Esophagus muscularis mucosa (tissue), 4 donors: ENCODE results near the gene ARPC2. TPM values are rescaled to one million over a fixed set of nuclear protein-coding genes. Genes with fewer than 3 reads are reported as not detected.

Source experiments
- DNase-seq: peaks from one replicate; pipeline ENCODE4 v3.0.0-alpha.2; 2017; ENCODE audit errors: extremely low spot score
- H3K27ac ChIP-seq, 4 donors: fragments of 200-600 bp; sonication (generic); replicated peaks in 1 of 4; 1 replicate in 3 of 4; 2 replicates in 1 of 4; pipeline ENCODE4 v1.5.1; 2016 to 2019; ENCODE audit warnings: mild to moderate bottlenecking in 1 of 4
- H3K27me3 ChIP-seq, 4 donors: fragments of 200-600 bp; sonication (generic); one replicate each; pipeline versions ENCODE4 v1.5.1 to v1.6.0; 2016 to 2019
- H3K36me3 ChIP-seq, 4 donors: fragments of 200-600 bp; sonication (generic); one replicate each; pipeline ENCODE4 v1.5.1; 2016 to 2019
- H3K4me1 ChIP-seq, 4 donors: fragments of 200-600 bp; sonication (generic); one replicate each; pipeline ENCODE4 v1.5.1; 2016 to 2019
- H3K4me3 ChIP-seq, 4 donors: fragments of 200-600 bp; sonication (generic); 1 replicate in 2 of 4; 2 replicates in 2 of 4; pipeline ENCODE4 v1.5.1; 2016 to 2019; ENCODE audit warnings: mild to moderate bottlenecking in 4 of 4, moderate library complexity in 1 of 4
- H3K9me3 ChIP-seq, 4 donors: fragments of 200-600 bp; sonication (generic); 1 replicate in 3 of 4; 2 replicates in 1 of 4; pipeline ENCODE4 v1.5.1; 2016 to 2019
- CTCF ChIP-seq, 3 experiments: fragments of 200-600 bp in 2 of 3; fragments of 450-650 bp in 1 of 3; sonication (generic) in 2 of 3; IDR thresholded peaks; one replicate each; pipeline ENCODE4 v1.5.1; 2017 to 2019; ENCODE audit warnings: antibody characterized with exemption in 3 of 3, mild to moderate bottlenecking in 2 of 3, moderate library complexity in 1 of 3
- EP300 ChIP-seq: sonication (generic); formaldehyde crosslinking; IDR thresholded peaks from one replicate; pipeline ENCODE4 v1.6.1; 2017; ENCODE audit warnings: antibody characterized with exemption
- POLR2A ChIP-seq: fragments of 450-650 bp; IDR thresholded peaks from one replicate; pipeline ENCODE4 v1.6.1; 2017; ENCODE audit warnings: antibody characterized with exemption, moderate library complexity, mild to moderate bottlenecking, low read depth
- POLR2AphosphoS5 ChIP-seq, 2 donors: sonication (generic); formaldehyde crosslinking; IDR thresholded peaks; one replicate each; pipeline ENCODE4 v1.6.1; 2017; ENCODE audit warnings: antibody characterized with exemption in 2 of 2
- WGBS: methylation state at CpG from one replicate; pipeline ENCODE4 v1.1.5; 2018; 5-methylcytosine and 5-hydroxymethylcytosine counted together
- intact Hi-C: fragments of 100-400 bp; cut with DNase I; formaldehyde crosslinking; loops from one replicate; pipeline ENCODE4 v1.15.1; 2023
- total RNA-seq, 4 donors: library from RNA; depleted of rRNA; stranded (reverse); fragments of >200 nt; gene quantifications; one replicate each; pipeline versions ENCODE4 v1.1.0 to v1.2.1, GENCODE V29; 2016

Gene ARPC2
- total RNA-seq, 4 donors from 2014 or later, result 257 to 300 (median 270) TPM

- H3K36me3 ChIP-seq, result peaks cover 59 to 97% (median 82%) of the 10 kb centered on the region in 4 donors
- no peaks in the 10 kb centered on the region for H3K9me3 ChIP-seq
- H3K27me3 ChIP-seq, result no peaks in the 10 kb centered on the region
- intact Hi-C loops, result no loop called here
- H3K4me3 ChIP-seq, result no peak overlapping the region
- no peak overlapping the region for H3K27ac ChIP-seq
- H3K4me1 ChIP-seq, result peaks cover 25 to 40% (median 32%) of the 10 kb centered on the region in 4 donors
- TF ChIP-seq CTCF (IDR thresholded peaks at IDR 0.05) (no peak), POLR2A (no peak), EP300 (no peak), POLR2AphosphoS5 (IDR thresholded peaks at IDR 0.05) (no peak)
- no peak for DNase-seq
- 69% methylated on average over 4 of the region's 4 CpGs for WGBS
These were observed 16.6 kb downstream of the ARPC2 start for GRCh38 chr2:218233543-218233942.

DNA sequence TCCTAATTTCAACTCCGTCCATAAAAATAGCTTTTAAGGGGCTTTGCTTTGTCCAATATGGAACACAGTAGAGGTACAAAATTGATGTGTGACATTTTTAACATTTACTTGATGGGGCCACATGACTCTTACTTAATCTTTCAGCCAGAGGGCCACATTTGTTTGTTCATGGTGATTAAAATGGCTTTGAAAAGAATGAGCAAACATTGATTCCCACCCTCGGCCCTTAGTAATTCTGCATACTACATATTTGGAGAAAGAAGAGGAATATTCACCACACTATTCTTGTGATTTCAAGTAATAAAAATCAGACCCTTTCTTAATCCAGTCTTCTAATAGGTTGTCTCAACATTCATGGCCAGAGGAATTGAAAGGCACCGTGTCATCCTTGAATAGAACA lies 17.5 kb downstream of the ARPC2 start:
- no peak for DNase-seq
- intact Hi-C loops, result no loop called here
- H3K27ac ChIP-seq, result no peak overlapping the region
- no peaks in the 10 kb centered on the region for H3K9me3 ChIP-seq
- WGBS, result 54% methylated on average over 3 of the region's 3 CpGs
- no peaks in the 10 kb centered on the region for H3K27me3 ChIP-seq
- TF ChIP-seq POLR2A (no peak), EP300 (no peak), POLR2AphosphoS5 (IDR thresholded peaks at IDR 0.05) (no peak), CTCF (IDR thresholded peaks at IDR 0.05) (no peak)
- peaks cover 15 to 30% (median 22%) of the 10 kb centered on the region in 4 donors for H3K4me1 ChIP-seq
- H3K4me3 ChIP-seq, result no peak overlapping the region
- H3K36me3 ChIP-seq, result peaks cover 63 to 97% (median 90%) of the 10 kb centered on the region in 4 donors

GRCh38 chr2:218235017-218235416 lies 18.0 kb downstream of the ARPC2 start:
- Histone ChIP-seq H3K4me1 (peaks cover 10 to 25% (median 17%) of the 10 kb centered on the region in 4 donors), H3K27ac (no peak overlapping the region), H3K4me3 (no peak overlapping the region), H3K9me3 (no peaks in the 10 kb centered on the region), H3K27me3 (no peaks in the 10 kb centered on the region), H3K36me3 (peaks cover 68 to 98% (median 91%) of the 10 kb centered on the region in 4 donors)
- TF ChIP-seq POLR2AphosphoS5 (IDR thresholded peaks at IDR 0.05) (no peak), CTCF (IDR thresholded peaks at IDR 0.05) (no peak), EP300 (no peak), POLR2A (no peak)
- WGBS, result 100% methylated on average over 2 of the region's 2 CpGs
- no peak for DNase-seq
- intact Hi-C loops, result no loop called here

DNA sequence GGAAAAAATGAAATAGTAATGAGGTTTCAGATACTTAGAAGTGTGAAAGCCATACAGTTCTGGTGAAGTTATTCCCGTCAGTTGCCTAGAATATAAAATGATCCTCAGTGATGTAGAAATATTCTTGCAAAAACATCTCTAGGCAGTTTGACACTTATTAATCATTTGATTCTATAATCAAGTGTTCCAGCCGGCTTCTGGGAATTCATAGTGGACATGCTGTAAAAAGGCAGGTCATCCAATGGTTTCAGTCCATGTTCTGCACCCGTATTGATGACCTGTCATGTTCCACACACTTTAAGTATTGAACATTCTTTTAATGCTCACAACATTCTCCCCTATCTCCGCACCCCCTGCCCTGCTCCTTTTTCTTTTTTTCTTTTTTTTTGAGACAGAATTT lies 19.8 kb downstream of the ARPC2 start:
- 82% methylated on average over 4 of the region's 4 CpGs for WGBS
- Histone ChIP-seq H3K9me3 (no peaks in the 10 kb centered on the region), H3K4me3 (no peak overlapping the region), H3K27me3 (no peaks in the 10 kb centered on the region), H3K4me1 (peaks cover 0 to 12% (median 10%) of the 10 kb centered on the region in 4 donors), H3K36me3 (peaks cover 62 to 98% (median 89%) of the 10 kb centered on the region in 4 donors), H3K27ac (no peak overlapping the region)
- DNase-seq, result no peak
- intact Hi-C loops, result no loop called here
- peak in 1 of 2 donors; percentile 9 for TF ChIP-seq POLR2AphosphoS5 (IDR thresholded peaks at IDR 0.05)
- no peak for TF ChIP-seq POLR2A
- TF ChIP-seq CTCF (IDR thresholded peaks at IDR 0.05), result no peak

GRCh38 chr2:218238887-218239286 lies 21.9 kb downstream of the ARPC2 start:
- DNase-seq, result no peak
- Histone ChIP-seq H3K9me3 (no peaks in the 10 kb centered on the region), H3K4me3 (no peak overlapping the region), H3K4me1 (peaks cover 0 to 7% (median 3%) of the 10 kb centered on the region in 4 donors), H3K27ac (no peak overlapping the region), H3K36me3 (peaks cover 62 to 97% (median 84%) of the 10 kb centered on the region in 4 donors), H3K27me3 (no peaks in the 10 kb centered on the region)
- no peak for TF ChIP-seq POLR2A
- no peak for TF ChIP-seq POLR2AphosphoS5 (IDR thresholded peaks at IDR 0.05)
- 89% methylated on average over 1 of the region's 1 CpG for WGBS
- intact Hi-C loops, result no loop called here
